ENCODE results near the gene RNASE13. TPM values are rescaled to one million over a fixed set of nuclear protein-coding genes. Genes with fewer than 3 reads are reported as not detected.

The RNASE13 gene
- total RNA-seq = not detected
- not detected for polyA plus RNA-seq
- long read RNA-seq, donor 1 = 0 reads
- long read RNA-seq, donor 2 = 0 reads
- long read RNA-seq, donor 3 = 0 reads
- long read RNA-seq, donor 4 = 0 reads
- long read RNA-seq, donor 5 = 0 reads

- Histone ChIP-seq H3K4me3 (no peak within 1 kb of the TSS), H3K9me3 (ENCODE audit: control insufficient read depth in 4 of 4, insufficient read depth in 3 of 4, low read length in 3 of 4) (no peaks in the 10 kb centered on the region), H3K4me1 (ENCODE audit: control insufficient read depth in 5 of 5, insufficient read depth in 5 of 5, low read length in 5 of 5) (peaks cover 0 to 19% (median 17%) of the 10 kb centered on the region in 5 donors), H3K27ac (ENCODE audit: low read depth in 1 of 2, low read length in 1 of 2) (no peak within 1 kb of the TSS), H3K36me3 (ENCODE audit: control insufficient read depth in 4 of 4, insufficient read depth in 4 of 4, low read length in 4 of 4) (no peaks in the 10 kb centered on the region), H3K27me3 (ENCODE audit: control insufficient read depth in 3 of 3, insufficient read depth in 3 of 3, low read length in 2 of 3) (no peaks in the 10 kb centered on the region), H3K9ac (ENCODE audit: insufficient read depth in 1 of 2, low read length in 2 of 2) (no peak within 1 kb of the TSS)
- TF ChIP-seq CTCF (IDR thresholded peaks at IDR 0.05; ENCODE audit: control extremely low read depth, extremely low read depth) = no peak
- 80 to 92% methylated on average over 5 of the region's 5 CpGs for WGBS, 2 donors
- no peak for ATAC-seq (ENCODE audit: insufficient read depth, low FRiP score)
- DNase-seq = no peak
Measured at GRCh38 chr14:21034707-21035106, at the start of gene RNASE13. Gene RNASE13 (minus strand): TSS chr14:21034807. CDS start chr14:21034288, 519 bp downstream.

GRCh38 chr14:21084396-21084795 is 49.8 kb upstream of the RNASE13 start:
- no peaks in the 10 kb centered on the region for H3K9me3 ChIP-seq (ENCODE audit: control insufficient read depth in 4 of 4, insufficient read depth in 3 of 4, low read length in 3 of 4)
- peaks cover 27 to 64% (median 54%) of the 10 kb centered on the region in 4 donors for H3K36me3 ChIP-seq (ENCODE audit: control insufficient read depth in 4 of 4, insufficient read depth in 4 of 4, low read length in 4 of 4)
- no peaks in the 10 kb centered on the region for H3K4me1 ChIP-seq (ENCODE audit: control insufficient read depth in 5 of 5, insufficient read depth in 5 of 5, low read length in 5 of 5)
- no peak overlapping the region for H3K27ac ChIP-seq (ENCODE audit: low read depth in 1 of 2, low read length in 1 of 2)
- WGBS, 2 donors = 85 to 91% methylated on average over 2 of the region's 2 CpGs
- H3K4me3 ChIP-seq = no peak overlapping the region
- ATAC-seq (ENCODE audit: insufficient read depth, low FRiP score) (no peak), DNase-seq (no peak)
- H3K9ac ChIP-seq (ENCODE audit: insufficient read depth in 1 of 2, low read length in 2 of 2) = no peak overlapping the region
- no peaks in the 10 kb centered on the region for H3K27me3 ChIP-seq (ENCODE audit: control insufficient read depth in 3 of 3, insufficient read depth in 3 of 3, low read length in 2 of 3)
- no peak for TF ChIP-seq CTCF (IDR thresholded peaks at IDR 0.05; ENCODE audit: control extremely low read depth, extremely low read depth)

GRCh38 chr14:21083565-21084325 is 49.1 kb upstream of the RNASE13 start:
- no peak for DNase-seq
- H3K36me3 ChIP-seq (ENCODE audit: control insufficient read depth in 4 of 4, insufficient read depth in 4 of 4, low read length in 4 of 4) = peaks cover 34 to 63% (median 56%) of the 10 kb centered on the region in 4 donors
- no peaks in the 10 kb centered on the region for H3K27me3 ChIP-seq (ENCODE audit: control insufficient read depth in 3 of 3, insufficient read depth in 3 of 3, low read length in 2 of 3)
- no peak for TF ChIP-seq CTCF (IDR thresholded peaks at IDR 0.05; ENCODE audit: control extremely low read depth, extremely low read depth)
- H3K27ac ChIP-seq (ENCODE audit: low read depth in 1 of 2, low read length in 1 of 2) = no peak overlapping the region
- ATAC-seq (ENCODE audit: insufficient read depth, low FRiP score) = no peak
- WGBS, 2 donors = 90 to 93% methylated on average over 11 of the region's 11 CpGs
- H3K9ac ChIP-seq (ENCODE audit: insufficient read depth in 1 of 2, low read length in 2 of 2) = no peak overlapping the region
- no peaks in the 10 kb centered on the region for H3K9me3 ChIP-seq (ENCODE audit: control insufficient read depth in 4 of 4, insufficient read depth in 3 of 4, low read length in 3 of 4)
- H3K4me1 ChIP-seq (ENCODE audit: control insufficient read depth in 5 of 5, insufficient read depth in 5 of 5, low read length in 5 of 5) = no peaks in the 10 kb centered on the region
- no peak overlapping the region for H3K4me3 ChIP-seq
